HG03354 (cell line): ENCODE data around the gene TPX2.

Experiments used
- ATAC-seq: cut with Tn5 transposase; IDR thresholded peaks from one replicate; pipeline ENCODE4 v1.9.1; 2021; ENCODE audit warnings: mild to moderate bottlenecking; ENCODE audit not compliant: unreplicated experiment, poor library complexity, severe bottlenecking

The TPX2 gene

DNA sequence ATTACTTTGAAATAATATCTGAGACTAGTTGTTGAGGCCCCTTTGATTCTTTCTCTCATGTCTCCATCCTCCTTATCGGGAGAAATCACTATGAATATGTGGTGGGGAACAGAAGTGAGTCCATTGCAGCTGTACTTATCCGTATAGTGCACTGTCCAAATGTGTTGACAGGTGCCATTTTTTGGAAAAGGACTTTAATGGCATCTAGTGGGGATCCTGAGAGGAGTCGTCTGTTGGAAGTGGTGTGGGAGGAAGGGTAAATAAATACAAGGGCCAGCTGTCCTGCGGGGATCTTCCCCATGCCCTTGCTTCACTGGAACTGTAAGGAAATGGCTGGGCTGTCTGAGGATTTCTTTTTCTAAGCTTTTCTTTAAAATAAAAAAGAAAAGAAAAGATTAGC, 19.4 kb downstream of the TPX2 start:
- ATAC-seq: no peak

DNA sequence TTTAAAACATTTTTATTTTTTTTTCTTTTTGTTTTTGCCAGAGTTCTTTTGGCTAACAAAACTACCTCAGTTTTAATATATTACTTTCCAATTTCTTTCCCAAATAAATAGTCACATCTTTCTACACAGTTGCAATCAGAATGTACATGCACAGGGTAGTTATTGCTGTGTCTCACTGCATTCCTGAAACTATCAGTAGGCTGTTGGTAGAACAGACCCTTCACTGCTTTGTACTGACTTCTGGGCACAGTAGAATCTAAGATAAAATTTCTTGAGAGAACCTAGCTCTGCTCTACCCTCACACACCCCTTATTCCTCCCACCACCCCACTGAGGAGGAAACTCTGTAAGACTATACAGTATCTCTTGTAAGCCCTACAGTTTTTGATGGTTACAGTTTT, 19.9 kb downstream of the TPX2 start:
- ATAC-seq: no peak

DNA sequence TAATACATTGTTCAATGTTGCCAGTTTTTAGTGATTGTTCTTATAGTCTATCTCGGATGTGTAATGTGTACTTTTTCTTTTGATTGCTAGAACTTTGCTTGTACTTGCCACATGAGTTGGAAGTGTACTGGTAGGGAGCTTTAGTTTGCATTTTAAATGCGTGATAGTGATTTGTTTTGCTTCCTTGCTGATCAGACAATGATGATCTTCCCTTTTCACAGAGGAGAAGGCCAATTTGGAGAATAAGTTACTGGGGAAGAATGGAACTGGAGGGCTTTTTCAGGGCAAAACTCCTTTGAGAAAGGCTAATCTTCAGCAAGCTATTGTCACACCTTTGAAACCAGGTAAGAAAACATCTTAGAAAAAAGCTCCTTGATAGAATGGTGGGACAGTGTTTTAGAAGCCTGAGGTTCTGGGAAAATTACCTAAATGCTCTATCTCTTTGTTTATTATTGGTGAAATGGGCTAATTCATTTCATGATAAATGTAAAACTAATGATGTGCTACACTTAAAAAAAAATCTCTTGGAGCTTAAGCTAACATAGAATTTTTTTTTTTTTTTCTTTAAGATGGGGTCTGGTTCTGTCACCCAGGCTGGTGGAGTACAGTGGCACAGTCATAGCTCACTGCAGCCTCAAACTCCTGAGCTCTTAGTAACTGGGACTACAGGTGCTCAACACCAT, 20.9 kb downstream of the TPX2 start:
- no peak for ATAC-seq

DNA sequence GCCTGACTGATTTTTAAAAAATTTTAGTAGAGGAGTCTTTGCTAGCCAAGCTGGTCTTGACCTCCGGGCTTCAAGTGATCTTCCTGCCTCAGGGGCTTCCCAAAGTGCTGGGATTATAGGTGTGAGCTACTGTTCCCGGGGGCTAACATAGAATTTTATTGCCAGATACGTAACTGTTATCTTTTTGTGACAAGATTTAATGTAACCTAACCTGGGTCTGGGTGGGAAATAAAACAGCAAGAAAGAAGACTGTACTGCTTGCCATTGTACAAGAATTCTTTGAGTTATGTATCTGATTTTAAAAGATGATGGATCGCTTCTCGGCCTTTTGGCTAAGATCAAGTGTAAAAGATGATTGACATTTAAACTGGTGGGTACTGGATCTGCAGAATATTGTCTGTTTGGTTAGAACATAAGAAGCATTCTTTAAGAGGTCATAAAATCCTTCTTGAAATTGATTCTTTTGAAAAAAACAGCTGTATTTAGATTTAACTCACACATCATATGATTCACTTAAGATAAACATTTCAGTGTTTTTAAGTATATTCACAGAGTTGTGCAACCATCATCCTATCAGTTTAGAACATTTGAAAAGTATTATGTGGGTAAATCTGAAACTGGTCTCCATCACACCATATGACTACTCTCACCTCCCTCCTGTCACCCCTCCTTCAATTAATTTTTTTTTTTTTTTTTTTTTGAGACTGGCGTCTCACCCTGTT, 21.6 kb downstream of the TPX2 start:
- ATAC-seq: no peak

DNA sequence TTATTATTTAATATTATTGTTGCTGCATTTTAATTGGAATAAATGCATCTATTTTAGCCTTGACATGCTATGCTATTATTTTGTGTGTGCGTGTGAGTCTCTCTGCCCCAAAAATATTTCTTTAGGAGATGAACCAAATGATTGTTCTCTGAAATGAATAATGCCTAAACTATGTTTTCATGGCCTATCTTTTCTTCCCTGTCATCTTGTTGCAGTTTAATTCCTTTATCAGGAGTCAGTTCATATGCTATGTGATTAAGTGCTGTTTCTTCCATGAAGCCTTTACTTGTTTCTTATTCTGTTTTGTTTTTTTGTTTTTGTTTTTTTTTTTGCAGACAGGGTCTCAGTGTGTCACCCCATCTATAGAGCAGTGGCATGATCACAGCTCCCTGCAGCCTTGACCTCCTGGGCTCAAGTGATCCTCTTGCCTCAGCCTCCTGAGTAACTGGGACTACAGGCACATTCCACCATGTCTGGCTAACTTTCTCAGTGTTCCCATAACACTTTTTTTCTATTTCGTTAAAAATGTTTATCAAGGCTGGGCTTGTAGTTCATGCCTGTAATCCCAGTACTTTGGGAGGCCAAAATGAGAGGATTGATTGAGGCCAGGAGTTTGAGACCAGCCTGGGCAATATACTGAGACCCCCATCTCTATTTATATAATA, 25.7 kb downstream of the TPX2 start:
- no peak for ATAC-seq

DNA sequence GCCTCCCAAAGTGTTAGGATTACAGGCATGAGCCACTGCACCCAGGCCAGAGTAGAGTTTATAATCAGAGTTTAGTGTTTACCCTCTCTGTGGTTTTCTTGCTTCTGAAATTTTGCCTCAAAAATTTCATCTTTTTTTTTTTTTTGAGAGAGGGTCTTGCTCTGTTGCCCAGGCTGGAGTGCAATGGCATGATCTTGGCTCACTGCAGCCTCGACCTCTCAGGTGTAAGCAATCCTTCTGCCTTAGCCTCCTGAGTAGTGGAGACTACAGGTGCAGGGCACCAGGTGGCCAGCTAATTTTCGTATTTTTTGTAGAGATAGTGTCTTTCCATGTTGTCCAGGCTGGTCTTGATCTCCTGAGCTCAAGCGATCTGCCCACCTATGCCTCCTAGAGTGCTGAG, 28.7 kb downstream of the TPX2 start:
- no peak for ATAC-seq

DNA sequence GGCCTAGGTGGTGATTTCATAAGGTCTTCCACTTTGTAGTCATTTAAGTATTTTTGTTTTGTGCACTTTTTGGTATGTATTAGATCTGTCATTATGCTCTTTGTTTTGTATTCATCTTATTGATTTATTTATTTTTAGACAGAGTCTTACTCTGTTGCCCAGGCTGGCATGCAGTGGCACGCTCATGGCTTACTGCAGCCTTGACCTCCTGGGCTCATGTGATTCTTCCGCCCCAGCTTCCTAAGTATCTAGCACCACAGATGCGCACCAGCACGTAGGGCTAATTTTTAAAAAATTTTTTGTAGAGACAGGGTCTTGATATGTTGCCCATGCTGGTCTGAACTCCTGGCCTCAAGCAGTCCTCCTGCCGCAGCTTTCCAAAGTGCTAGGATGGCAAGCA, 30.6 kb downstream of the TPX2 start:
- no peak for ATAC-seq

DNA sequence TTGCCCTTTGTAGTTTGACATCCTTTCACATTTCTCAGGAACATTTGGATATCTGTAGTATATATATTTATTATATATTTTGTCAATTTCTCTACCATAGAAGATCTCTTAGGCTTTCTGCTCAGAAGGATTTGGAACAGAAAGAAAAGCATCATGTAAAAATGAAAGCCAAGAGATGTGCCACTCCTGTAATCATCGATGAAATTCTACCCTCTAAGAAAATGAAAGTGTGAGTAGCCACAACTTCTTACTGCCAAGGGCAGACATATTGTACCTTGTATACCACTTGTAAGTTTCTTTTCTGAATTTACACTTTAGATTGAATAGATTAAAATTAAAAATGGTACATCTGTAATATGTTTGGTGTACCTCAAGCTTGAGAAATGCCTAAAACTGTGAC, 31.2 kb downstream of the TPX2 start:
- ATAC-seq: no peak

DNA sequence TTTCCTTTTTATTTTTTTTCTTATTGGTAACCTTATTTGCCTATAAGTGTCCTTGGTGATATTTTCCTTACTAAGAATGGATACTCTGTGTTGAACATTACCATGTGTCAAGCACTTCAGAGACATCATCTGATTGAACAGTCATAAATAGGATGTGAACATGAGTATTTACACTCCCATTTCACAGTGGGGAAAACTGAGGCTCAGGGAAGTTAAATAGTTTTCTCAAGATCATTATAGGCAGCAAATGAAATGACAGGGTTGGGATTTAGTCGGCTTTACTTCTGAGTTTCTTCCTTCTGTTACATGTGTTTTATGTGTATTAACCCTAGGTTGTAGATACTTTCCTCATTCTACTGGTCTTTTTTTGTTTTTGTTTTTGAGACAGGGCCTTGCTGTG, 35.3 kb downstream of the TPX2 start:
- ATAC-seq: no peak

DNA sequence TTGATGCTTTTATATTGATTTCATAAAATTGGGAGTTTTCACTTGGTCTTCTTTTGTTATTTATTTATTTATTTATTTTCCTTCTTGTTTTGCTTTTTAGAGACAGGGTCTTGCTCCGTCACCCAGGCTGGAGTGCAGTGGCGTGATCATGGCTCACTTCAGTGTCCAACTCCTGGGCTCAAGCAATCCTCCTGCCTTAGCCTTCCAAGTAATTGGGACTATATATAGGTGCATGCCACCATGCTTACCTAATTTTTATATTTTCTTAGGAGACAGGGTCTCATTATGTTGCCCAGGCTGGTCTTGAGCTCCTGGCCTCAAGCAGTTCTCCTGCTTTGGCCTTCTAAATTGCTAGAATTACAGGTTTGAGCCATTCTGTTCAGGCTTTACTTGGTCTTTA, 41.7 kb downstream of the TPX2 start:
- ATAC-seq: no peak

DNA sequence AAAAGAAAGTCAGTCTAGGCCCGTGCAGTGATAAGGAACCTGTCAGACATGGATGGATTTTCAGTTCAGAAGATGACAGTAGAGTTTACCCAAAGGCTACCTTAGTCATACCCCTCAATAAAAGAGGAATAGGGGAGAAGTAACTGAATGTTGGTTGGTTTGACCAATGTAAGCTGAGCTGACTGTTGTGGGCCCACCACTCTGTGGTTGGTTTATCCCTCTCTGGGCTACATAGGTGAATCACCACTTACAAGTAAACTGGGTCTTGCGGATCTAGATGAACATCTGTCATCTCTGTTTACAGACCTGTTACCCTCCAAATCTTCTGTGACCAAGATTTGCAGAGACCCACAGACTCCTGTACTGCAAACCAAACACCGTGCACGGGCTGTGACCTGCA, 42.9 kb downstream of the TPX2 start:
- no peak for ATAC-seq

DNA sequence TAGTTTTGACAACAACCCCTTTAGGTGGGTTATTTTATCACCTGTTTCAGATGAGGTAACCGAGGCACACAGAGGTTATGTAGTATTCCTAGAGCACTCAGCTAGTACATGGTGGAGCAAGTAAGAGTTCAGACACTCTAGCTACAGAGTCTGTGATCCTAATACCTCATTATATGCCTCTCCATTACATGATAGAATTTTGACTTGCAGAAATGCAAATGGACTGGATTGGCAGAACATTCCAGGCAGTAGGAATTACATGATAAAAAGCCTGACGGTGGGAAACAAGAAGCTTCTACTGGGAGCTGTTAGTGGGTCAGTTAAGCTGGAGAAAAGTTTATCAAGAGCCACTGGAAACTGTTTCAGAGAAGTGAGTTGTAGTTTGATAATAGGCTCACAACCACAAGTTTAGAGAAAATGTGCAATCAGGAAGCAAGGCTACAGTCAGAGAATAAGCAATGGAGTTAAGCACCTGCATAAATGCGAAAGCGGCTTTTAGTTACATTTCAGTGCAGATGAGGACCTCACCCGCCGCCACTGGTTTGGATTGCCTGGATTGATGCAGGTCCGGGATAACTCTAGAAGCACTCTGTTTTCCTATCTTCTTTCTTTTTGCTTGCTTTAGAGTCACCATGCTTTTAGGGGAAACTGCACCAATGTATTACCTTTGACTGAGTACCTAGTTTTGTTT, 45.4 kb downstream of the TPX2 start:
- no peak for ATAC-seq

DNA sequence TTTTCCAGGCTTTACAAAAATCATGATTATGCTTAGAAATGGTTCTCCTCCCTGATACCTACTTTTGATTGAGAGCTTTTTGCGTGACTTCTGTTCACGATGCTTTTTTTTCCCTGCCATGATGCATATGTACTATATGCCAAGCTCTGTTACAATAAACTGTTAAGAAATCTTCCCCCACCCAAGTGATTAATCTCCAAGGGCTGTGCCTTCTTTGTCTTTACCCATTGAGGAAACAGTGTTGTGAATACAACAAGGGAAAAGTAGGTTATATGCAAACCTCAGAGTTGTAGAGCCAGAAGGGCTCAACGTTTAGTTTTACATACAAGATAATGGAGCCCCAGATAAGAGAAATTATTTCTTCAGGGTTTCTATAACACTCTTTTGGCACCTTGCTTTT, 46.0 kb downstream of the TPX2 start:
- ATAC-seq: no peak

DNA sequence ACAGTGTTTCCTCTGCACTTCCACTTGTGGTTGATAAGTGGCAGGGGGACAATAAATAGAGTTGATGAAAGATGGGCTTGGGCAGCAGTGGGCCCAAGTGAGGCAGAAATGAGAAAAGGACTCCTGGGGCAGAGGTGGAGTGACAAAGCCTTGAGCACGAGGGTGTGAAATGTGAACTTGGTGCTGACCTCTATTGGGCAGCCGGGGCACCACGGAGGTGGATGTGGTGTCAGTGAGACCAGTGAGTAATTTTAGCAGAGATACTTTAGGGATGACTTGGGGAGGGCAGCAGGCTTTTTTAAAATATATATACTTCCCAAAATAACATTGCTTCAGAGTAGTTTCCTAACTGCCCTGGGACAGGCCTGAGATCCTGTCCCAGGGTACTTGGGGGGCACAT, 49.5 kb downstream of the TPX2 start:
- ATAC-seq: no peak

DNA sequence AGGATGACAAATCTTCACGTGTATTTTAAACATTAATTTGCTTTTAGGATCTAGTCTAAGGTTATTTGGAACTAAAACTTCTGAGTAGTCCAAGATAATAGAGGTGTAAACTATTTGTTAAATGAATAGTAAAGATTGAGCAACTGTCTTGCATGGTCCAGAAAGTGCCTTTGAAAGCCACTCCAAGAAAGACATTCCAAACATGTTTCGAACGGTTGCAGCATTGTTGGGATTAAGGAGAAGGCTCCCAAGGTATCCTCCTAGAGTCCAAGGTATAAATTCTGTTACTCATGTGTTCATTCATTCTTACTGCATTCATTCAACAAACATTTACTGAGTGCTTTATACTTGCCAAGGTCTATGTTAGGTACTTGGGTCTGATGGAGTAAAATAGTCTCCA, 51.3 kb downstream of the TPX2 start:
- ATAC-seq: no peak

DNA sequence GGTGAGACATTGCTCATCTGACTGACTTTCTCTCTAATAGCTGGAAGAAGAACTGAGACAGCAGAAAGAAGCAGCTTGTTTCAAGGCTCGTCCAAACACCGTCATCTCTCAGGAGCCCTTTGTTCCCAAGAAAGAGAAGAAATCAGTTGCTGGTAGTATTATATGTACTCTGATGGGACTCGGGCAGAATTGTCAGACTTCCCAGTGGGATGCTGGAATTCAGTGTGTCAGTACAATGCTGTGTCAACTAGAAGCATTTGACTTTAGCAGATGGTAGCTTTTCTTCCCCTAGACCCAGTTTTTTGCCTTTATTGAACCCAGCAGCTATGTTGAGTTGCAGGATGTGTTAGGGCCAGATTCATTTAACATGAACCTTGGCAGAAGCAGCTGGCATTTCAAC, 58.3 kb downstream of the TPX2 start:
- no peak for ATAC-seq

DNA sequence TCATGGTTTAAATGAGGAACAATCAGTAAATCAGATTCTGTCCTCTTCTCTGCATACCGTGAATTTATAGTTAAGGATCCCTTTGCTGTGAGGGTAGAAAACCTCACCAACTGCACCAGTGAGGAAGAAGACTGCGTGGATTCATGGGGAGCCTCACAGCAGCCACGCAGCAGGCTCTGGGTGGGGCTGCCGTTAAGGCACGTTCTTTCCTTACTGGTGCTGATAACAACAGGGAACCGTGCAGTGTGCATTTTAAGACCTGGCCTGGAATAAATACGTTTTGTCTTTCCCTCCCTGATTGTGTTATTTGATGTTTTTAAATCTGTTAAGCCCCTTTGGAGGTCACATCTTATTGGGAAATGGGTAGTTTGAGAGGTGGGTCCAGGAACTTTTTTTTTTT, 62.4 kb downstream of the TPX2 start:
- no peak for ATAC-seq

DNA sequence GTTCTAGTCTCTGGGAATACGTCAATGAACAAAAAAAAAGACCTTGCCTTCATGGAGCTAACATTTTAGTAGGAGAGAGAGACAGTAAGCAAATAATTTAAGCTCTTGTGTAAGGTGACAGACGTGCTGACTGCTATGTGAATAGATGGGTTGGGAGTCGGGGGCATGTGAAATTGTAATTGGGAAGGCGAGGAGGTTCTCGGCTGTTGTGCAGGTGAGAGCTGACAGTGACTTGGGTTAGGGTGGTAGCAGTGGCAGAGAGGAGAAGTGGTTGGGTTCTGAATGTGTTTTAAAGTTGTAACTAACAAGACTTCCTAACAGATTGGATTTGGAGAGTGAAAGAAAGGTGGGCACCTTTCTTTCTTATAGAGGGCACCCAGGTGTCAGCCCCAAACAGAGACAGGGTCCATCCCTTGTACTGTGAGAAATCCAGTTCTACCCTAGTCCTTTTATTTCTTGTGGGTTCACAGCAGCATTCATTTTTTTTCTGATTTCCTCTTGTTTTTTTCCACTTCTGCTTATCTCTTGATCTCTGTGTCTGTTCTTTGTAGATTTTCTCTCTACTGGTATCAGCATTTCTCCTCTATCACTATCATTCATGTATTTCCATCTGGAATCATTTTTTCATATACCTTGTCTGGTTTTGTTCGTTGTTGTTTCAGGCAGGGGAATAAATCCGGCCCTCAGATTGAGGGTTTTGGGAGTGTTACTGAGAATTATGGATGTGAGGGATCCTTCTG, 64.6 kb downstream of the TPX2 start:
- ATAC-seq: no peak

DNA sequence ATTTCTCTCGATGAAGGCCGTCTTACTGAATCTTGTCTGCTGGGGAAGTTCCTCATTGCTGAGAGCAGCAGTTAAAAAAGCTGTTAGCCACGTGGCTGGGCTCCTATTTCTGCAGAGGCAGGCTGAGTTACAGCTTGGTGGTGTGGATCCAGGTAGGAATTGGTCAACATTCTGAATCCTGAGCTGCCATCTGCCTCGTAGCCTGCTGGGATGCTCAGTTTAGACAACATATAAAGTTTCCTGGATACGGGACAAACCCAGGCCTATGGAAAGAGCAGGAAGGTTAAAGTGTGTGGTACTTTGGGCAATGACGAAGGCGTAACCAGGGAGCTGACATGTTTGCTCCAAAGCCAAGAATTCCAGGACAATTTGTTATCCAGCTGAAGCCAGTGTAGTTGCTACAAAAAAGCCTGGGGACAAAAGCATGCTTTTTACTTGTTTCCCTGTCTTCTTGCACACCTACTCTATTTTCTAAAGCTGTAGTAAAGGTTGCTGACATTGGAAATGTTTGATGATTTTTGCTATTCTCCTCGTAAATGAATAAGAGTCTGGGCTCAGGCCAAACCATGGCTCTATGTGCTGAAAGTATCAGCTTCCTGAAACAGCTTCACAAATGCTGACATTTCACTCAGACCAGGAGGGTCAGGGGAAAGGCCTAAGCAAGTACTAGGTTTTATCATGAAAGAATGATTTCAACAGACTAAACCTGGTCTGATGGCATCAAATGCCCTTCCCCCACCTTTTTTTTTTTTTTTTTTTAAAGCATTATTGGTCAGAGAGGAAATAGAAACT, 67.7 kb downstream of the TPX2 start:
- ATAC-seq: no peak
